ENCODE results near the gene DYTN.
"Not testable (repeated sequence)": the region's sequence is repeated elsewhere in the genome, so short reads cannot be mapped to it uniquely, and the experiment has no call there.

The DYTN gene

GRCh38 chr2:206718296-206718695 lies at the start of gene DYTN:
Gene DYTN (minus strand): TSS chr2:206718396. CDS start chr2:206718279, 117 bp downstream.
- no peak for DNase-seq (ENCODE audit: low read depth)

- DNase-seq (ENCODE audit: low read depth) = no peak
Observed at GRCh38 chr2:206766057-206766930, 48.1 kb upstream of the DYTN start.

DNA sequence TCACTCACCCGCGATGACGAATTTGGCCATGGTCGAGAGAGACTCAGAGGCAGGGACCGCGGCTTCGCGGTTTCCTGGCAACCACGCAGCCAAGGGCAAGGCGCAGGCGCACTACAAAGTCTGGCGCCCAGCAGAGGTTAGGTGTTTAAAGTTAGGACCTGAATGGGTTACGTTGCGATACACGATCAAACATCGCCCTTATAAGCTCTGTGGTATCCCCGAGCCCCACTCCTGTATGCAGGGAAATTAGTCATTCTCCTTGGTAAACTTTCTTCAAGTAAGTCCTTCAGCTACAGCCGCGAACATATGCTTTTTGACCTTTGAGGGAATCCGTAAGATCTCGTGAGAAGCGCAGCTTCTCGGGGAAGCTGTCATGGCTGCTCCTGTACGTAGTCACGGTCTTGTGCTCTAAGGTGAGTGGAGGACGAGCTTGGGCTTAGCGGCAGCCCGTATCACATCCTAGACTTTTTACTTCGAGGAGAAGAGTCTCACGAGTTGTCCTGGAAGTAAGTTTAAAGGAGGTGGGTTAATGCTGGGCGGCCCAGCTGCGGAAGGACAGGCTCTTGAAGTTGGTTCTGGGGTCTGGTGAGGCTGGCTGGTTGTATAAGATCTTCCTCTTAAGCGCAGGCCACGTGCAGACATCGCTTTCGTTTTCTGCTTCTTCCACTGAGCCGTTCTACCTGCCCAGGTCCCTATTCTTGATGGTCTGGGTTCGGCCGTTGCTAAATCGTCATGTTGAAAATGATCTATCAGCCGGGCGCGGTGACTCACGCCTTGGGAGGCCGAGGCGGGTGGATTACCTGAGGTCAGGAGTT lies 47.3 kb upstream of the DYTN start, which contains the start of the genes FASTKD2 and MDH1B:
TSS of gene FASTKD2 (plus strand) at position 365 of the 815 bp plus-strand sequence. CDS start 1,088 bp downstream, outside the sequence.
TSS of gene MDH1B (minus strand) at position 87 of the 815 bp plus-strand sequence. CDS start at position 30, 57 bp downstream.
- DNase-seq (ENCODE audit: low read depth) = peak; percentile 49

DNA sequence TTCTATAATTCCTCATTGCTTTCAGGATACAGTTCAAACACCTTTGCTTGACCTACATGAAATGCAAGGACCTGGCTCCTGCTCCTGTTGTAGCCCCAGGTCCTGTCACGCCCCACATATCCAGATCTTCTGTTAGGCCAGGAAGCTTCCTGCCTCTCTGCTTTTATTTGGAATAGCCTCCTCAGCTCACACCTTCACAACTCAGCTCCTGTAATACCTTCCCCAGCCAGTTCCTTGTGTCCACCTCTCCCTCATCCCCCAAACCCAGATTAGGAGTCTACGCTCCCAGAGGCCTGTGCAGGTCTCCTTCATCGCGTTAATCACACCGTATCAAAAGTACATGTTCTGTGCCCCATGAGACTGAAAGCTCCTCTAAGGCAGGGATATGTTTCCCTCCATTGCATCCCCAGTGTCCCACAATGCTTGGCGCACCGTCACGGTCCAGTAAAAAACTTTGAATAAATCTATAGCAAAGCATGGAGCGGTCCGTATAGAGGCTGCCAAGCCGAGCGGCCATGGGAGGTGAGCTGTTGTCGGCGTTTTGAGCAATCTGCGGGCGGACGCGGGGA lies 46.6 kb upstream of the DYTN start:
- DNase-seq (ENCODE audit: low read depth) = no peak

DNA sequence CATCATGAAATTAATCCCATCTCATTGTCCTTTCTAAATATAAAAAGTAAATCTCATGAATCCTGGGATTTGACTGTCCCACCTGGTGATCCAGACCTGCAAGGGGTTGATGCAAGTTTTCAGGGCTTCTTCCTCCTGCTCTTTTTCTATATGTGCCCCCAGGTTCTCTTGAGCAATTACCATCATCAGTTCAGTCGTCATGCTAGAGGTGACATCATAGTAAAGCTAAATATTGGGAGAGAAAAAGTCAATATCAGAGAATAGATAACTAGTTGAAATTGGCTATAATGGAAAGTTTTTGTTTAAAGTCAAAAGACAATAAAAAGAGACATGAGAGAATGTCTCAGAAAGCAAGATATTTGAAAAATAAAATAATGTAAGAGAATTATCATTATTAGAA lies 38.6 kb upstream of the DYTN start:
- DNase-seq (ENCODE audit: low read depth) = no peak

- no peak for DNase-seq (ENCODE audit: low read depth)
Observed at GRCh38 chr2:206740800-206741199, 22.6 kb upstream of the DYTN start.

DNA sequence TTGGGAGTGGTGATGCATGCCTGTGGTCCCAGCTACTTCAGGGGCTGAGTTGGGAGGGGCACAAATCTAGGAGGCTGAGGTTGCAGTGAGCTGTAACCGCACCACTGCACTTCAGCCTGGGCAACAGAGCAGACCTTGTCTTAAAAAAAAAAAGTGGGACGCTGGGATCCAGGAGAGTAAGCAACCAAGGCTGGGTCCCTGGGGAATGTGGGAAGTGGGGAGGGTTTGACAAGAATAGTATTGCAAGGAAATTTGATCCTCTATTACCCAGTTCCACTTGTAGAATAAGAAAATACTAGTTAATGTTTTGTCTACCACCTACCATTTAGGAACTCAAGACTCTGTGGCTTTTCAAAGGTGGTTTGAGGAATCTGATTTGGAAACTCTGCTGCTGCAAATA lies 21.1 kb upstream of the DYTN start:
- DNase-seq (ENCODE audit: low read depth) = no peak

DNA sequence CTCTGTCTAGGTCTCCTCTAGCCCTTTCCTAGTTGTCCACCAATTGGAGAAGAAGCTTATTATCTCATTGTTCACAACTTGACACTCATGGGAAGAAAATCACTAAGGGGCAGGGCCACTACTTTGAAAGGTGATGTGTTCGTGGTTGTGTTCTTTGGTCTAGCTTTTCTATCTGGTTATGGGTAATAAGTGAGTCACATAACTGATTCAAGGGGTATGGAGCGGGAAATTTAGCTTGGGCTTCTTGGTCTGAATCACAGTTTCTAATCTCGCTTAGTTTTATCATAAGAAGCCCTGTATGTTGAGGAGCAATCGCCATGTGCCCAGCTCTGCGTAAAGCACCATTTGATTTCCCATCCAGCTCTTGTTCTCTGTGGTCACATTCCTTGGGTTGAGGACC lies 18.7 kb upstream of the DYTN start:
- no peak for DNase-seq (ENCODE audit: low read depth)

GRCh38 chr2:206733341-206733740 lies 15.1 kb upstream of the DYTN start:
- no peak for DNase-seq (ENCODE audit: low read depth)

DNA sequence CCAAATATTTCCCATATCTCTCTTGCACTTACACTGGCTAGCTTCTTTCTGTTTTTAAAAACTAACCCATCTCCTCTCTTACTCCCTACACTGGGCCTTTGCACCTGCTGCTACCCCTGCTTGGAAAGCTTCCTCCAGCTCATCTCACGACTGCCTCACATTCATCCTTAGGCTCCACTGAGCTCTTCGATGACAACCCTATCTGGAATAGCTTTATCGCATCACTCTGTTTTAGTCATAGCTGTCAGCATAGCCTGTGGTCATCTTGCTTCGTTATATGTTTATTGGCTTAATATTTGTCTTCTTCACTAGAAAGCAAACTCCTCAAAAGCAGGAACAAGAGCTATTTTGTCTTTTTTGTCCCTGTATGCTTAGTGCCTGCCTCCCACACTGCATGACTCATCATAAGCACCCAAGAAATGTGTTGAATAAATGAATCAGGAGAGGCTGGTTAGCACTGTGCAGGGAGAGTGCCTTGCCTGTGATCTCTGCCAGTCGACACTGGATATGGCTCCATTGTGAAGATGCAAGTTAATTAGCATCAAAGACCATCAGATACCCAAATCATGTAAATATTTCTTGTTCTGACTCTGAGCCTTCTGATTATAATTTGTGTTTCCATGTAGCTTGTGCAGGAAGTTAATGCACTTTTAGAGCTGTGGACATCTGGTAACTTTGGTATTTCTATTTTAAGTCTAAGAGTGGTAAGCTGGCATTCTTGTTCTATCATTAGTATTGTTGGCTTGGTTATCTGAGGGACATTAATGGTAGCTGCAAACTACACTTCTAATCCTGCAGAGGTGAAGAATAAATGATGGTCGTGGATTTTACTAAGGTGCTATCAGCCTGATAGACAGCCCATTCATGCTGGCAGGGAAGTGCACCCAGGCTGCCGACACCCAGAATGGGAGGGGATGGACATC lies 10.3 kb upstream of the DYTN start:
- DNase-seq (ENCODE audit: low read depth) = no peak

GRCh38 chr2:206727287-206727686 lies 9.1 kb upstream of the DYTN start:
- no peak for DNase-seq (ENCODE audit: low read depth)

- no peak for DNase-seq (ENCODE audit: low read depth)
Observed at GRCh38 chr2:206723288-206723687, 5.1 kb upstream of the DYTN start.

DNA sequence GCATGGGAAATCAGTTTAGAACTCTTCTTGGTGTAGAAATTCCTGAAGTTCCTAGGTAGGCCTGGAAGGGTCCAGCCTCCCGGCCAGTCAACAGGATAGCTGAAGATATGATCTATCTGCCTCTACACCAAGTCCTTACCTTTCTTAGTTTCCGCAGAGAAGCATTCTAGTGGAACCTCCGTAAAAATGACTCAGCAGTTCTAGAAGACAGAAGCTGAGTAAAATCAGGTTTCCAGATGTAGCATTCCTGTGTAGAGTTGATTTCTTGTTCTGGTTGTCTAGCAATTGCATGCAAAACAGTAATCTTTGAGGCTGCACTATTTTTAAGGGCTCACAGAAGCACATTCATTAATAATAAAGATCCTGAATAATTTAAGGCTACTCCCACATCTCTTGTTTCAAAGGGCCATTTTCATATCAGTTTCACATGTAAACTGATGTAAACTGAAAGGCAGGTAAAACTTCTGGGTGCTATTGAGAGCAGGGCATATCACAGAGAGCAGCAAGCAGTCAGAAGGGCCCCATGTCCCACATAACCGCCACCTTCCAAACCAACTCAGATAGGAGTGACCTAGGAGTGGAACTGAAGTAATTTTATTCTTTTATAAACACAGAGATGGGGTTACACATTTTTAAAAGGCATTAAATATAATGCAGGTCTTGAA lies 3.2 kb upstream of the DYTN start:
- no peak for DNase-seq (ENCODE audit: low read depth)

- no peak for DNase-seq (ENCODE audit: low read depth)
Observed at GRCh38 chr2:206716623-206717022, 1.6 kb downstream of the DYTN start.

GRCh38 chr2:206715183-206715582 lies 3.0 kb downstream of the DYTN start:
- DNase-seq (ENCODE audit: low read depth) = not testable (repeated sequence)

DNA sequence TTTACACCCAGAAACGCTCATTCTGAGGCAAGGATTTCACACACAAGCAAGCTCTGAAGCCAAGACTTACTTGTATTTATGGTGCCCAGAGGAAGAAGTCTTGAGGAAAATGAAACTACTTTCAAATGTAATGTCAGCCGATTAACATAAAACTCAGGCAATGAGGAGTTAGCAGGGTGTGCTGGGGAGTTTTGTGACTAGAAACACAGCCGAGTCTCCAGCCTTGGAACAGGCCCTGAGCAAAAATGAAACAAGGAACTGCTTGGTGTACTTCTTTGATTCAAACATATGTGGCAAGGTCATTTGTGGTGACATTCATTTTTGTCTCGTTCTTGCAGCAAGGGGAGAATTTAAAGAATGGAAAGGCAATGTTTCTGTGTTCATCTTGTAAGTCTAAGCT lies 4.5 kb downstream of the DYTN start:
- DNase-seq (ENCODE audit: low read depth) = no peak

GRCh38 chr2:206708286-206708685 lies 9.9 kb downstream of the DYTN start:
- no peak for DNase-seq (ENCODE audit: low read depth)

DNA sequence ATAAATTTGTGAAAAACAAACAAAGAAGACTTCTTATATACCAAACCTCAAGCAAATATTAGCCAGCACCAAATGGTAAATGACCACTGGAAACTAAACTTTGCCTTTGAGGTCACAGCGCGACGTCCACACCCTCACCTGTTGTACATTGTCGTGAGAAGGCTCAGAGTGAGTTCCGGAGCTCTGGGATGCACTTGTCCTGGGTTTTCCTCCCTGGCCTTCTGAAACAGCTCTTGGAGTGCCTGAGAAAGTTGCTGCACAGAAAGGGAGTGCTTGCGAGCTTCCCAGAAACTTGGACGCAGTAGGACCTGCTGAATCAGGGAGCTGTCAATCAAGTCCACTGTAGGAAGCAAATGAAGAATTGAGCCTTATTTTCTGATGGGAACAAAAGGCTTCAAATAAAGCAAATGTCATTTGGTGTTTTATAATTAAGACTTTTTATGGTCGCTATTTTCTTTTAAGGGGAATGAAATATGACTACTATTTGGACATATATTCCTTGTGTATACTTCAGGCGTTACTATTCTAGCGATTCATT lies 11.0 kb downstream of the DYTN start:
- no peak for DNase-seq (ENCODE audit: low read depth)

DNA sequence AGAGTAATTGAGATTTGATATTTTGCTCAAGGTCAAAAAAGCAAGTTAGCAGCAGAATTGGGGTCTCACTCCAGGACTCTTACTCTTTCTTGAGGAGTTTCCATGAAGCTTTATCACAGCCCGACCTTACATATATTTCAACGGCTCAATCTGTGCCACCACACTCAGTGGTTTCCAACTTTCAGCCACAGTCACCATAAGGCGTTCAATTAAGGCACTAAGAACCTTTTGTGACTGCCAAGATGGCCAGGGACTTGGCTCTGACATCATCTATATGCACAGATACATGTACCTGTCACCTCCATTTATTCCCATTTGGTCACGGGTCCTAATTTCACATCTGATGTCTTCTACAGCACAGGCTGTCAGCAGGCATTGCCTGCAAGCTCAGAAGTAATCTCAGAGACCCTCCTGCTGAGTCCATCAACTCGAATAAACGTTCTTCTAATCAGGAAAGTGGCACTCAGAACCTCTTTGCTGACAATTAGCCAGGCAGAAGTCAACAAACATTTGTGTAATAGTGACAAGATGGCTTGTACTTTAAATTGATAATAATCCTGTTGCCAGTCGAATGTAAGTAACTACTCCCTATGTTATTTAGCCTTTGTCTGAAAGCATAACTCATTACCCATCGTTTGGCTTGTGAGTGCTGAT lies 16.1 kb downstream of the DYTN start:
- no peak for DNase-seq (ENCODE audit: low read depth)

DNA sequence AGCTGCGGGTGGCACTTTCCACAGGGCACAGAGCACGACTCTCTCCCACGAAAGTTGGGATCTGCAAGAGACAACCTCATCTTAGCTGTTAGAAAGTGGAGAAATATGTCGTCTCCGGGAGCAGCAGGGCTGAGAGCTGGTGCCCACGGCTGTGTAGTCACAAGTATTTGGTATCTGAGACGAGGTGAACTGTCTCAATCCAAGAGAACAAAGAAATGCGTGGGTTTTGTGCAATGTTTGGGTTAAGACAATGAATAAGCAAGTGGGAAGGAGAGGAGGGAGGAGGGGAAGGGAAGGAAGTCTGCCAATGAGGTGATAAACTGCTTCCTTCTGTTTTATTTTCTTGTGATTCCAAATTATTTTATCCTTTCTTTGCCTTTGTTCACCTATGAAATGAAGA lies 18.0 kb downstream of the DYTN start:
- peak; percentile 5 for DNase-seq (ENCODE audit: low read depth)

Measured in CMK (cell line).